Measurements from ENCODE around the gene LGALS4.

Gene LGALS4

GRCh38 chr19:38836983-38837626, 24.4 kb upstream of the LGALS4 start:
- H3K4me3 ChIP-seq (ENCODE audit: low read length): no peak overlapping the region
- TF ChIP-seq CTCF (conservative IDR thresholded peaks at IDR 0.05; ENCODE audit: low read depth, low read length): no peak
- DNase-seq (ENCODE audit: low read depth): no peak

- TF ChIP-seq CTCF (conservative IDR thresholded peaks at IDR 0.05; ENCODE audit: low read depth, low read length): no peak
- DNase-seq (ENCODE audit: low read depth): no peak
- no peak overlapping the region for H3K4me3 ChIP-seq (ENCODE audit: low read length)
Measured at GRCh38 chr19:38836159-38836982, 23.6 kb upstream of the LGALS4 start.

- H3K4me3 ChIP-seq (ENCODE audit: low read length): no peak overlapping the region
- DNase-seq (ENCODE audit: low read depth): no peak
- no peak for TF ChIP-seq CTCF (conservative IDR thresholded peaks at IDR 0.05; ENCODE audit: low read depth, low read length)
Measured at GRCh38 chr19:38834590-38834989, 21.8 kb upstream of the LGALS4 start.

- no peak overlapping the region for H3K4me3 ChIP-seq (ENCODE audit: low read length)
- no peak for TF ChIP-seq CTCF (conservative IDR thresholded peaks at IDR 0.05; ENCODE audit: low read depth, low read length)
- DNase-seq (ENCODE audit: low read depth): no peak
Measured at GRCh38 chr19:38834104-38834490, 21.4 kb upstream of the LGALS4 start.

GRCh38 chr19:38833092-38833425, 20.3 kb upstream of the LGALS4 start:
- DNase-seq (ENCODE audit: low read depth): no peak
- H3K4me3 ChIP-seq (ENCODE audit: low read length): no peak overlapping the region
- TF ChIP-seq CTCF (conservative IDR thresholded peaks at IDR 0.05; ENCODE audit: low read depth, low read length): no peak

GRCh38 chr19:38831142-38831605, 18.4 kb upstream of the LGALS4 start:
- DNase-seq (ENCODE audit: low read depth): no peak
- H3K4me3 ChIP-seq (ENCODE audit: low read length): peak overlapping the region; percentile 83
- no peak for TF ChIP-seq CTCF (conservative IDR thresholded peaks at IDR 0.05; ENCODE audit: low read depth, low read length)
